Prostate gland (tissue), 2 donors: Measurements from ENCODE around the gene AMOTL2.

ENCODE experiments used
- POLR2A ChIP-seq: fragments of 450-650 bp; IDR thresholded peaks from one replicate; pipeline ENCODE4 v1.6.1; 2016; ENCODE audit warnings: antibody characterized with exemption, mild to moderate bottlenecking
- TF ChIP-seq, protein P1 (sequence below), 4 experiments: fragments of 200-600 bp in 2 of 4; fragments of 450-650 bp in 2 of 4; sonication (generic) in 2 of 4; IDR thresholded peaks; 1 replicate in 3 of 4; 2 replicates in 1 of 4; pipeline ENCODE4 v1.5.1; 2016 to 2019; ENCODE audit warnings: antibody characterized with exemption in 4 of 4, mild to moderate bottlenecking in 2 of 4, moderate library complexity in 2 of 4

DNA sequence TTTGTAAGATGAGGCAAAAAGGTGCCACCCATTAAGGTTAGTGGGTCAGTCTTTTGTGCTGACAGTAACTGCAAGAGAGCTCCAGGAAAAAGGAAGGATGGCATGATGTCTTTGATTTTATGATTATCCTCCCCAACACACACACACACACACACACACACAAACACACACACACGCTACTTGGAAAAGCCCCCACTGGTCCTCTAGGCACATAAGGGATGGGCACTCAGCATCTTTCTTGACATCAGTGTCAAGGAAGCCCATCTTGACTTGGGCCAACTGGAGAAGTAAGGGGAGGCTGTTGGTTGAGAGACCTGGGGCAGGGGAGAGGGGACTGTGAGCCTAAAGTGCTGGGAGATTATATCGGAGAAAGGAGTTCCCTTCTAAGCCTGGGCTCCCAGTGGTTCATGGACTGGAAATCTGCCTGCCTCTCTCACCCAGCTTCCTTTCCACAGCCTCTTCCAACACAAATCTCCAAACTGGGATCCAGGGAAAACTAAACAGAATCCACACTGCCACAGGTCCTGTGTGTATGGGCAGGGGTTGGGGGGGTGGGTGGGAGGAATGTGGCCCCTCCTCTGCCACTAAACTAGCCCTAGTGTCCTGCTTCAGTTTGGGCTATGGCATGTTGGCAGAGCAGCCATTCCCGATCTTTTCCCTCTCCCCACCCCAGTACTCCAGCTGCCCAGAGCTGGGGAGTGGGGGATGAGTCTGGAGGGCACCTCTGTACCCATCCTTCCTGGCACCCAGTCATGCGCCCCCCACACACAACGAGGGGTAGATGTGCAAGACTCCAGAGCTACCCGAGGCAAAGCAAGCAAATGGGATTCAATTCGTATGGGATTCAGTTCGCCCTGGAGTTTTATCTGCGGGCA lies 1.6 kb downstream of the AMOTL2 start:
- no peak for TF ChIP-seq POLR2A
- TF ChIP-seq, protein P1, sequence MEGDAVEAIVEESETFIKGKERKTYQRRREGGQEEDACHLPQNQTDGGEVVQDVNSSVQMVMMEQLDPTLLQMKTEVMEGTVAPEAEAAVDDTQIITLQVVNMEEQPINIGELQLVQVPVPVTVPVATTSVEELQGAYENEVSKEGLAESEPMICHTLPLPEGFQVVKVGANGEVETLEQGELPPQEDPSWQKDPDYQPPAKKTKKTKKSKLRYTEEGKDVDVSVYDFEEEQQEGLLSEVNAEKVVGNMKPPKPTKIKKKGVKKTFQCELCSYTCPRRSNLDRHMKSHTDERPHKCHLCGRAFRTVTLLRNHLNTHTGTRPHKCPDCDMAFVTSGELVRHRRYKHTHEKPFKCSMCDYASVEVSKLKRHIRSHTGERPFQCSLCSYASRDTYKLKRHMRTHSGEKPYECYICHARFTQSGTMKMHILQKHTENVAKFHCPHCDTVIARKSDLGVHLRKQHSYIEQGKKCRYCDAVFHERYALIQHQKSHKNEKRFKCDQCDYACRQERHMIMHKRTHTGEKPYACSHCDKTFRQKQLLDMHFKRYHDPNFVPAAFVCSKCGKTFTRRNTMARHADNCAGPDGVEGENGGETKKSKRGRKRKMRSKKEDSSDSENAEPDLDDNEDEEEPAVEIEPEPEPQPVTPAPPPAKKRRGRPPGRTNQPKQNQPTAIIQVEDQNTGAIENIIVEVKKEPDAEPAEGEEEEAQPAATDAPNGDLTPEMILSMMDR (IDR thresholded peaks at IDR 0.05) = no peak
